T-helper 2 cell treated with Interferon-gamma antibody and Interleukin-4, amounts not matched to agents 100 ng/mL and 5 ng/mL, for 36 hours (primary cell): ENCODE results near the gene MAPRE3. TPM values are rescaled to one million over a fixed set of nuclear protein-coding genes. Genes with fewer than 3 reads are reported as not detected.

ENCODE experiments used
- intact Hi-C: fragments of 100-400 bp; cut with micrococcal nuclease; formaldehyde crosslinking; loops from one replicate; pipeline ENCODE4 v1.15.1; 2023
- total RNA-seq: library from RNA; stranded (reverse); gene quantifications from 2 replicates; pipeline ENCODE4 v1.2.3, GENCODE V29; 2022

MAPRE3 gene
- total RNA-seq, 1 donor from 2014 or later = 1.2 TPM

GRCh38 chr2:27038631-27039339 is 68.3 kb downstream of the MAPRE3 start:
- intact Hi-C loops = no loop called here

- intact Hi-C loops = no loop called here
These were observed 69.0 kb downstream of the MAPRE3 start for GRCh38 chr2:27039426-27039825.

GRCh38 chr2:27039871-27040270 is 69.4 kb downstream of the MAPRE3 start:
- intact Hi-C loops = no loop called here

- intact Hi-C loops = no loop called here
These were observed 69.8 kb downstream of the MAPRE3 start for GRCh38 chr2:27040282-27040681.

- intact Hi-C loops = no loop called here
These were observed 71.3 kb downstream of the MAPRE3 start for GRCh38 chr2:27041752-27042151.

GRCh38 chr2:27042159-27042661 is 71.8 kb downstream of the MAPRE3 start:
- intact Hi-C loops = no loop called here

- intact Hi-C loops = no loop called here
These were observed 72.7 kb downstream of the MAPRE3 start for GRCh38 chr2:27042985-27043634.

- intact Hi-C loops = loop anchor here (1.0 kb wide), 3 partner anchors 17 to 163 kb away; partner anchors contain the start of genes ATRAID, MAPRE3, SLC5A6 and TMEM214
These were observed 79.2 kb downstream of the MAPRE3 start for GRCh38 chr2:27049422-27050280.

GRCh38 chr2:27050281-27050995 is 80.0 kb downstream of the MAPRE3 start:
- intact Hi-C loops = loop anchor here (1.0 kb wide), 3 partner anchors 18 to 162 kb away; partner anchors contain the start of genes ATRAID, MAPRE3, SLC5A6 and TMEM214

- intact Hi-C loops = loop anchor here (1.0 kb wide), 7 partner anchors 19 to 161 kb away; partner anchors contain the start of genes ATRAID, KHK, MAPRE3 and OST4
These were observed 80.8 kb downstream of the MAPRE3 start, which contains the start of gene AGBL5 for GRCh38 chr2:27050996-27051901. TSS of gene AGBL5 (plus strand) at chr2:27051668. CDS start at chr2:27052959, 1,291 bp downstream.

GRCh38 chr2:27051902-27052645 is 81.6 kb downstream of the MAPRE3 start:
- intact Hi-C loops = loop anchor here (1.0 kb wide), 4 partner anchors 19 to 82 kb away; partner anchors contain the start of genes KHK, OST4 and PREB

GRCh38 chr2:27053321-27053720 is 82.9 kb downstream of the MAPRE3 start:
- intact Hi-C loops = no loop called here

GRCh38 chr2:27053776-27054175 is 83.3 kb downstream of the MAPRE3 start:
- intact Hi-C loops = no loop called here

GRCh38 chr2:27054721-27055120 is 84.3 kb downstream of the MAPRE3 start:
- intact Hi-C loops = no loop called here

- intact Hi-C loops = no loop called here
These were observed 86.7 kb downstream of the MAPRE3 start for GRCh38 chr2:27057184-27057583.

- intact Hi-C loops = no loop called here
These were observed 87.8 kb downstream of the MAPRE3 start for GRCh38 chr2:27058210-27058609.

- intact Hi-C loops = no loop called here
These were observed 88.8 kb downstream of the MAPRE3 start for GRCh38 chr2:27059141-27059820.

- intact Hi-C loops = no loop called here
These were observed 89.9 kb downstream of the MAPRE3 start for GRCh38 chr2:27060323-27060722.
